ENCODE data around the gene PPP2R5C.

PPP2R5C gene

GRCh38 chr14:101735453-101735852 lies 26.1 kb upstream of the PPP2R5C start:
- no peaks in the 10 kb centered on the region for H3F3A ChIP-seq (ENCODE audit: control insufficient read depth, insufficient read depth)
- no peak overlapping the region for H3K27ac ChIP-seq (ENCODE audit: low read depth, low read length)
- TF ChIP-seq EZH2phosphoT487 (IDR thresholded peaks at IDR 0.05; ENCODE audit: borderline replicate concordance, low read length) = no peak
- no peaks in the 10 kb centered on the region for H3K36me3 ChIP-seq (ENCODE audit: control insufficient read depth, low read length)
- H3K9me3 ChIP-seq (ENCODE audit: control insufficient read depth, insufficient read depth, low read length) = peaks cover 10% of the 10 kb centered on the region
- no peak overlapping the region for H3K4me2 ChIP-seq (ENCODE audit: low read length)
- no peaks in the 10 kb centered on the region for H3K9me2 ChIP-seq (replicated peaks; ENCODE audit: control insufficient read depth, low read length)
- no peaks in the 10 kb centered on the region for H4K20me1 ChIP-seq (ENCODE audit: control insufficient read depth, insufficient read depth, low read depth, low read length)
- no peak overlapping the region for H3K4me3 ChIP-seq (ENCODE audit: low read length)
- H3K79me2 ChIP-seq (ENCODE audit: control insufficient read depth, low read length) = no peaks in the 10 kb centered on the region
- H3K27me3 ChIP-seq (ENCODE audit: control insufficient read depth, low read length) = no peaks in the 10 kb centered on the region
- H3K4me1 ChIP-seq (ENCODE audit: control insufficient read depth, low read length) = peaks cover 17% of the 10 kb centered on the region

GRCh38 chr14:101736071-101736470 lies 25.4 kb upstream of the PPP2R5C start:
- H3K79me2 ChIP-seq (ENCODE audit: control insufficient read depth, low read length) = no peaks in the 10 kb centered on the region

GRCh38 chr14:101736585-101736984 lies 24.9 kb upstream of the PPP2R5C start:
- H3K9me2 ChIP-seq (replicated peaks; ENCODE audit: control insufficient read depth, low read length) = no peaks in the 10 kb centered on the region
- no peak overlapping the region for H3K27ac ChIP-seq (ENCODE audit: low read depth, low read length)
- H3K27me3 ChIP-seq (ENCODE audit: control insufficient read depth, low read length) = no peaks in the 10 kb centered on the region
- no peaks in the 10 kb centered on the region for H3K36me3 ChIP-seq (ENCODE audit: control insufficient read depth, low read length)
- no peak overlapping the region for H3K4me2 ChIP-seq (ENCODE audit: low read length)
- H3K4me3 ChIP-seq (ENCODE audit: low read length) = no peak overlapping the region
- TF ChIP-seq EZH2phosphoT487 (IDR thresholded peaks at IDR 0.05; ENCODE audit: borderline replicate concordance, low read length) = no peak
- no peak for TF ChIP-seq CTCF (IDR thresholded peaks at IDR 0.05; ENCODE audit: low read depth, low read length, poor library complexity, severe bottlenecking)
- no peaks in the 10 kb centered on the region for H3K79me2 ChIP-seq (ENCODE audit: control insufficient read depth, low read length)
- peaks cover 10% of the 10 kb centered on the region for H3K4me1 ChIP-seq (ENCODE audit: control insufficient read depth, low read length)
- H3K9me3 ChIP-seq (ENCODE audit: control insufficient read depth, insufficient read depth, low read length) = peaks cover 21% of the 10 kb centered on the region
- no peaks in the 10 kb centered on the region for H3F3A ChIP-seq (ENCODE audit: control insufficient read depth, insufficient read depth)
- no peaks in the 10 kb centered on the region for H4K20me1 ChIP-seq (ENCODE audit: control insufficient read depth, insufficient read depth, low read depth, low read length)

More at GRCh38 chr14:101736071-101736470, 25.4 kb upstream of the PPP2R5C start:
- H3K36me3 ChIP-seq (ENCODE audit: control insufficient read depth, low read length) = no peaks in the 10 kb centered on the region
- H3K9me3 ChIP-seq (ENCODE audit: control insufficient read depth, insufficient read depth, low read length) = peaks cover 17% of the 10 kb centered on the region
- no peak overlapping the region for H3K4me3 ChIP-seq (ENCODE audit: low read length)
- no peaks in the 10 kb centered on the region for H3F3A ChIP-seq (ENCODE audit: control insufficient read depth, insufficient read depth)
- H4K20me1 ChIP-seq (ENCODE audit: control insufficient read depth, insufficient read depth, low read depth, low read length) = no peaks in the 10 kb centered on the region
- TF ChIP-seq CTCF (IDR thresholded peaks at IDR 0.05; ENCODE audit: low read depth, low read length, poor library complexity, severe bottlenecking) = no peak
- no peak for TF ChIP-seq EZH2phosphoT487 (IDR thresholded peaks at IDR 0.05; ENCODE audit: borderline replicate concordance, low read length)
- H3K9me2 ChIP-seq (replicated peaks; ENCODE audit: control insufficient read depth, low read length) = no peaks in the 10 kb centered on the region
- peaks cover 15% of the 10 kb centered on the region for H3K4me1 ChIP-seq (ENCODE audit: control insufficient read depth, low read length)
- no peak overlapping the region for H3K27ac ChIP-seq (ENCODE audit: low read depth, low read length)
- no peak overlapping the region for H3K4me2 ChIP-seq (ENCODE audit: low read length)
- H3K27me3 ChIP-seq (ENCODE audit: control insufficient read depth, low read length) = no peaks in the 10 kb centered on the region

- Histone ChIP-seq H3K4me2 (ENCODE audit: low read length) (no peak overlapping the region), H4K20me1 (ENCODE audit: control insufficient read depth, insufficient read depth, low read depth, low read length) (no peaks in the 10 kb centered on the region), H3K9me2 (replicated peaks; ENCODE audit: control insufficient read depth, low read length) (no peaks in the 10 kb centered on the region), H3K79me2 (ENCODE audit: control insufficient read depth, low read length) (no peaks in the 10 kb centered on the region), H3F3A (ENCODE audit: control insufficient read depth, insufficient read depth) (no peaks in the 10 kb centered on the region), H3K4me3 (ENCODE audit: low read length) (no peak overlapping the region), H3K4me1 (ENCODE audit: control insufficient read depth, low read length) (no peaks in the 10 kb centered on the region), H3K9me3 (ENCODE audit: control insufficient read depth, insufficient read depth, low read length) (peaks cover 21% of the 10 kb centered on the region), H3K36me3 (ENCODE audit: control insufficient read depth, low read length) (no peaks in the 10 kb centered on the region), H3K27me3 (ENCODE audit: control insufficient read depth, low read length) (no peaks in the 10 kb centered on the region), H3K27ac (ENCODE audit: low read depth, low read length) (no peak overlapping the region)
- TF ChIP-seq EZH2phosphoT487 (IDR thresholded peaks at IDR 0.05; ENCODE audit: borderline replicate concordance, low read length) (no peak), CTCF (IDR thresholded peaks at IDR 0.05; ENCODE audit: low read depth, low read length, poor library complexity, severe bottlenecking) (peak; percentile 69)
Observed at GRCh38 chr14:101737414-101738339, 23.8 kb upstream of the PPP2R5C start.

Measured in DOHH2 (cell line).